ENCODE measurements around the gene MRPL14.
A peak's percentile ranks its signal among the peaks of the same experiment; 100 is the strongest.

MRPL14 gene

GRCh38 chr6:44086931-44087574 is 40.2 kb downstream of the MRPL14 start:
- no peak overlapping the region for H3K27ac ChIP-seq
- DNase-seq (ENCODE audit: low read depth, low spot score): no peak

GRCh38 chr6:44085219-44085618 is 42.0 kb downstream of the MRPL14 start:
- DNase-seq (ENCODE audit: low read depth, low spot score): no peak
- peak overlapping the region; percentile 63 for H3K27ac ChIP-seq

GRCh38 chr6:44084231-44085014 is 42.8 kb downstream of the MRPL14 start:
- H3K27ac ChIP-seq: peak overlapping the region; percentile 63
- no peak for DNase-seq (ENCODE audit: low read depth, low spot score)

GRCh38 chr6:44082872-44083321 is 44.4 kb downstream of the MRPL14 start:
- H3K27ac ChIP-seq: no peak overlapping the region
- no peak for DNase-seq (ENCODE audit: low read depth, low spot score)

GRCh38 chr6:44081753-44082152 is 45.5 kb downstream of the MRPL14 start:
- H3K27ac ChIP-seq: no peak overlapping the region
- no peak for DNase-seq (ENCODE audit: low read depth, low spot score)

- DNase-seq (ENCODE audit: low read depth, low spot score): no peak
- no peak overlapping the region for H3K27ac ChIP-seq
Measured at GRCh38 chr6:44080561-44081521, 46.4 kb downstream of the MRPL14 start.

GRCh38 chr6:44079672-44080071 is 47.6 kb downstream of the MRPL14 start:
- H3K27ac ChIP-seq: no peak overlapping the region
- no peak for DNase-seq (ENCODE audit: low read depth, low spot score)

GRCh38 chr6:44078827-44079671 is 48.2 kb downstream of the MRPL14 start:
- DNase-seq (ENCODE audit: low read depth, low spot score): no peak
- H3K27ac ChIP-seq: no peak overlapping the region

- no peak for DNase-seq (ENCODE audit: low read depth, low spot score)
- H3K27ac ChIP-seq: no peak overlapping the region
Measured at GRCh38 chr6:44078219-44078826, 48.9 kb downstream of the MRPL14 start.

- peak overlapping the region; percentile 7 for H3K27ac ChIP-seq
- no peak for DNase-seq (ENCODE audit: low read depth, low spot score)
Measured at GRCh38 chr6:44077214-44077946, 49.9 kb downstream of the MRPL14 start.

- DNase-seq (ENCODE audit: low read depth, low spot score): no peak
- H3K27ac ChIP-seq: peak overlapping the region; percentile 7
Measured at GRCh38 chr6:44076356-44077213, 50.7 kb downstream of the MRPL14 start.

GRCh38 chr6:44075647-44076355 is 51.5 kb downstream of the MRPL14 start:
- peak overlapping the region; percentile 91 for H3K27ac ChIP-seq
- no peak for DNase-seq (ENCODE audit: low read depth, low spot score)

- H3K27ac ChIP-seq: peak overlapping the region; percentile 91
- no peak for DNase-seq (ENCODE audit: low read depth, low spot score)
Measured at GRCh38 chr6:44074813-44075646, 52.2 kb downstream of the MRPL14 start.

- peak overlapping the region; percentile 91 for H3K27ac ChIP-seq
- no peak for DNase-seq (ENCODE audit: low read depth, low spot score)
Measured at GRCh38 chr6:44074439-44074812, 52.8 kb downstream of the MRPL14 start.

GRCh38 chr6:44073612-44074438 is 53.4 kb downstream of the MRPL14 start:
- H3K27ac ChIP-seq: peak overlapping the region; percentile 91
- no peak for DNase-seq (ENCODE audit: low read depth, low spot score)

Data from epithelial cell of prostate (primary cell).